ENCODE data around the gene CCL15. TPM values are rescaled to one million over a fixed set of nuclear protein-coding genes. Genes with fewer than 3 reads are reported as not detected.

The CCL15 gene
- total RNA-seq, 4 donors from 2014 or later = not detected

DNA sequence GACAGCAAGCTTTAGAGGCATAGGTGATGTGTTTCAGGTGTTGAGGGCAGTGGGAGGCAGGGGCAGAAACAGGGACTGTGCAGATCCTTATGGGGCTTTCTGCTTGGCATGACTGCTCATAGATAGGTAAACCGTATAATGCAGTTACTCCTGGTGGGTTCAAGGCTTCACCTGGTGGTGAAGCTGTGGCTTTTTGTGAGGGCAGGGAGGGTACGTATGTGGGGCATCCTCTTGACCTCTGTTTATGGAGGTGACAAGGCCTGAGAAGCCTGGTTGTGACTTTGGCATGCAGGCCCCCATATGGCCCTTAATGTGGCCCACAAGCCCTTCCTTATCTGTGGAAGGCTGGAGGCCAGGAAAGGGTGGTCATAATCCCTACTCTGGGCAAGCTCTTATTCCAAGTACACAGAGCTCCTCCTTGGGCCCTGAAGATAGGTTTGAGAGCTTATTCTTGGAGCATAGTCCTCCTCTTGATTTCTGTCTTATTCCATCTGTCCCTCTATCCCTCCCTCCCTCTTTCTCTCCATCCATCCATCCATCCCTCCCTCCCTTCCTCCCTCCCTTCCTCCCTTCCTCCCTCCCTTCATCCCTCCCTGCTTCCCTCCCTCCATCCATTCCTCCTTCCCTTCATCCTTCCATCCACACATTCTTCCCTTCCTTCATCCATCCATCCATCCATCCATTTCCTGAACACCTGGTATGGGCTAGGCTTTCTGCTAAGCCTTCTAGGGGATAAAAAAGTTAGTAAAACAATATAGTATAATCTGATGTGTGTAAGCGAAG, 18.8 kb downstream of the CCL15 start:
- Histone ChIP-seq H3K4me1 (no peaks in the 10 kb centered on the region), H3K27me3 (no peaks in the 10 kb centered on the region), H3K36me3 (no peaks in the 10 kb centered on the region), H3K4me3 (no peak overlapping the region), H3K9me3 (no peaks in the 10 kb centered on the region), H3K27ac (no peak overlapping the region)
- WGBS = 74% methylated on average over 3 of the region's 3 CpGs
- TF ChIP-seq EP300 (IDR thresholded peaks at IDR 0.05) (no peak), POLR2AphosphoS5 (IDR thresholded peaks at IDR 0.05) (no peak), POLR2A (IDR thresholded peaks at IDR 0.05) (no peak)
- TF ChIP-seq, protein P1, sequence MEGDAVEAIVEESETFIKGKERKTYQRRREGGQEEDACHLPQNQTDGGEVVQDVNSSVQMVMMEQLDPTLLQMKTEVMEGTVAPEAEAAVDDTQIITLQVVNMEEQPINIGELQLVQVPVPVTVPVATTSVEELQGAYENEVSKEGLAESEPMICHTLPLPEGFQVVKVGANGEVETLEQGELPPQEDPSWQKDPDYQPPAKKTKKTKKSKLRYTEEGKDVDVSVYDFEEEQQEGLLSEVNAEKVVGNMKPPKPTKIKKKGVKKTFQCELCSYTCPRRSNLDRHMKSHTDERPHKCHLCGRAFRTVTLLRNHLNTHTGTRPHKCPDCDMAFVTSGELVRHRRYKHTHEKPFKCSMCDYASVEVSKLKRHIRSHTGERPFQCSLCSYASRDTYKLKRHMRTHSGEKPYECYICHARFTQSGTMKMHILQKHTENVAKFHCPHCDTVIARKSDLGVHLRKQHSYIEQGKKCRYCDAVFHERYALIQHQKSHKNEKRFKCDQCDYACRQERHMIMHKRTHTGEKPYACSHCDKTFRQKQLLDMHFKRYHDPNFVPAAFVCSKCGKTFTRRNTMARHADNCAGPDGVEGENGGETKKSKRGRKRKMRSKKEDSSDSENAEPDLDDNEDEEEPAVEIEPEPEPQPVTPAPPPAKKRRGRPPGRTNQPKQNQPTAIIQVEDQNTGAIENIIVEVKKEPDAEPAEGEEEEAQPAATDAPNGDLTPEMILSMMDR (IDR thresholded peaks at IDR 0.05) = no peak
- no peak for DNase-seq (ENCODE audit: low spot score in 2 of 2)

DNA sequence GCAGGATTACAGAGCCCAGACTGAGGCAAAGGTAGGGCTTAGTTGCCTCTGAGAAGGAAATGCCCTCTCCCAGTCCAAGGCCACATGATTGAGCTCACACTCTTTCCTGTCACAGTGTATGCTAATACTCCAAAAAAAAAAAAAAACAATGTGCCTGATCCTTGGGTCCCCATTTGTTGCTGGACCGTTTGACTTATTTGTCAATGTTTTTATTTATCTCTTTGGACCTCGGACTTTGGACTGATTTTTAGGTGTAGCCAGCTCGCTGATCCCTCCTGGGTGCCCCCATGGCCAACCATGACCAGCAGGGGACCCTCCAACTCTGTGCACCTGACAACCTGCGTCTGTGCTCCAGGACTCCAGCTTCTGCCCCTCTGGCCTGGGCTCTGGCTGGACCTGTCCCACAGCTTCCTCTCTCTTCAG, 19.4 kb downstream of the CCL15 start:
- DNase-seq (ENCODE audit: low spot score in 2 of 2) = no peak
- H3K36me3 ChIP-seq = no peaks in the 10 kb centered on the region
- 67% methylated on average over 4 of the region's 4 CpGs for WGBS

DNA sequence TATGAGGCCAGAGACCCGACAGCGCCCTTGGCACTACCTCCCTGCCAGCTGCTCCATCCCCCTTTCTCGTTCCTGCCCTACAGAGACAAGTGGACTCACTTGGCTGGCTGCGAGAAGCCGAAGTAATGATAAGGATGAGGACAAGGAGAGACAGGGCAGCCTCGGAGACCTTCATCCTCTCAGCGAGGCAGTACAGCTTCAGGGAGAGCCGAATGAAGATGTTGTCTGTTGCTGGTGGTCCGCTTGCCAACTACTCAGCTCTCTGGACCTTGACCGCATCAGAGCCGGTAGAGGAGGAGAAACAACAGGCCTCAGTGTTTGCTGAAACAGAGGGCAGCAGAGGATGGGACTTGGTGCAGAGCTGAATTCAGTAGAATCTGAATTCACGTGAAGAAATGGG, 20.1 kb downstream of the CCL15 start, which contains the start of gene CCL16:
Gene CCL16 (minus strand): TSS at position 252 of the 400 bp plus-strand sequence. CDS start 77 bp downstream, at position 175.
- no peak for DNase-seq (ENCODE audit: low spot score in 2 of 2)
- H3K27me3 ChIP-seq = no peaks in the 10 kb centered on the region
- WGBS = 86% methylated on average over 12 of the region's 12 CpGs

More for the DNA sequence above, 19.4 kb downstream of the CCL15 start:
- TF ChIP-seq POLR2A (IDR thresholded peaks at IDR 0.05) = no peak
- no peak for TF ChIP-seq EP300 (IDR thresholded peaks at IDR 0.05)
- TF ChIP-seq, protein P1 (IDR thresholded peaks at IDR 0.05) = no peak
- no peak for TF ChIP-seq POLR2AphosphoS5 (IDR thresholded peaks at IDR 0.05)
- Histone ChIP-seq H3K27ac (no peak overlapping the region), H3K27me3 (no peaks in the 10 kb centered on the region), H3K9me3 (no peaks in the 10 kb centered on the region), H3K4me1 (no peaks in the 10 kb centered on the region), H3K4me3 (no peak overlapping the region)

DNA sequence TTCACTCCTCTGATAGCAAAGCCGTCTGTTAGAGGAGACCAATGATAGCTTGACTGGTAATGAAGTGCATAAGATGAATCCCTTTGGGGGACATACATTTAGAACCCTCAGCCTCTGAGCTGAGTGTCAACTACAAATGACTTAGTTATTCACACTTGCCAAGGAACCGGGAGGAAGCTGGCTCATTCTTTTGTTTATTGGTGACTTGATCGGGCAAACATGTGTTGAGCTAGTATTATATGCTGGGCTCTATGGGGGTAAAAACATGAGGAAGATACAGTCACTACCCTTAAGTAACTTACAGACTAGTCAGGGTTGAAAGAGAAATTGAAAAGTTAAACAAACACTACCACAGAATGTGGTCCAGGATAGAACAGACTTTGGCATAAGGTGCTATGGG, 23.0 kb downstream of the CCL15 start:
- no peak for DNase-seq (ENCODE audit: low spot score in 2 of 2)
- WGBS = 69% methylated on average over 3 of the region's 3 CpGs
- Histone ChIP-seq H3K4me1 (peaks cover 3% of the 10 kb centered on the region), H3K27me3 (no peaks in the 10 kb centered on the region), H3K27ac (no peak overlapping the region), H3K9me3 (no peaks in the 10 kb centered on the region), H3K36me3 (no peaks in the 10 kb centered on the region), H3K4me3 (no peak overlapping the region)
- TF ChIP-seq, protein P1 (IDR thresholded peaks at IDR 0.05) = no peak
- TF ChIP-seq POLR2A (IDR thresholded peaks at IDR 0.05) (no peak), EP300 (IDR thresholded peaks at IDR 0.05) (no peak), POLR2AphosphoS5 (IDR thresholded peaks at IDR 0.05) (no peak)

More for the DNA sequence above, 20.1 kb downstream of the CCL15 start, which contains the start of gene CCL16:
- no peak within 1 kb of the TSS for H3K27ac ChIP-seq
- no peak for TF ChIP-seq POLR2AphosphoS5 (IDR thresholded peaks at IDR 0.05)
- no peak for TF ChIP-seq EP300 (IDR thresholded peaks at IDR 0.05)
- TF ChIP-seq, protein P1 (IDR thresholded peaks at IDR 0.05) = no peak
- no peak for TF ChIP-seq POLR2A (IDR thresholded peaks at IDR 0.05)
- H3K9me3 ChIP-seq = no peaks in the 10 kb centered on the region
- no peaks in the 10 kb centered on the region for H3K4me1 ChIP-seq
- H3K4me3 ChIP-seq = no peak within 1 kb of the TSS
- H3K36me3 ChIP-seq = no peaks in the 10 kb centered on the region

DNA sequence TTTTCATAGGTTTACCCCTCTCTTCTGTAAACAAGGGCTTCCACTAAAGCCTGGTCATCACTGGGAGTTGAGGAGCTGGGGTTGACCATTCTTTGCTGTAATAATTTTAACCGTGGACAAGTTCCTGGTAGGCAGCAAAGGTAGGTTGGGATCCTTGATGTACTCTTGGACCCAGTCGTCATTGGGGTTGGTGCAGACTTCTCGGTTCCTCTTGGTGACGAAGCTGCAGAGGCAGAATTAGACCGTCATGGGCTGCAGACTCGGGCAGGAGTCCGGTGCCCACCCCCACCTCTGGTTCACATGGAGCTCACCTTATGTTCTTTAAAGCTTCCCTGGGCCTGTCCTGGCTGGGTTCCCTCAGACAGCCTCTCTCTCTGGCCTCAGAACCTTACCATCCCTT, 23.8 kb downstream of the CCL15 start:
- Histone ChIP-seq H3K27me3 (no peaks in the 10 kb centered on the region), H3K4me3 (no peak overlapping the region), H3K4me1 (peaks cover 3% of the 10 kb centered on the region), H3K9me3 (no peaks in the 10 kb centered on the region), H3K36me3 (no peaks in the 10 kb centered on the region), H3K27ac (no peak overlapping the region)
- TF ChIP-seq EP300 (IDR thresholded peaks at IDR 0.05) = no peak
- TF ChIP-seq, protein P1 (IDR thresholded peaks at IDR 0.05) = no peak
- no peak for TF ChIP-seq POLR2A (IDR thresholded peaks at IDR 0.05)
- TF ChIP-seq POLR2AphosphoS5 (IDR thresholded peaks at IDR 0.05) = no peak
- no peak for DNase-seq (ENCODE audit: low spot score in 2 of 2)
- 96% methylated on average over 7 of the region's 7 CpGs for WGBS

All from suprapubic skin (tissue), 4 donors.